ENCODE data around the gene NDUFS6. TPM values are rescaled to one million over a fixed set of nuclear protein-coding genes. Genes with fewer than 3 reads are reported as not detected.

The NDUFS6 gene
- total and polyA plus RNA-seq, 2 of the 8 experiments (the other 6 are each of a cell fraction or from before 2014, with no cell fraction given) = 72.7 to 191 TPM

GRCh38 chr5:1855596-1855995 is 54.4 kb downstream of the NDUFS6 start:
- no peak overlapping the region for H4K91ac ChIP-seq (replicated peaks; ENCODE audit: insufficient read length, low read length)
- no peak overlapping the region for H2AK5ac ChIP-seq (ENCODE audit: low read depth, low read length)
- H4K8ac ChIP-seq (ENCODE audit: extremely low read depth, insufficient read depth, low read length) = peak overlapping the region; percentile 48; the same call in 1 of the 2 replicates
- H3K23me2 ChIP-seq (ENCODE audit: low read depth, low read length) = peaks cover 6% of the 10 kb centered on the region; the same call in 1 of the 2 replicates
- no peaks in the 10 kb centered on the region for H3K36me3 ChIP-seq (ENCODE audit: control insufficient read depth in 2 of 4, insufficient read depth in 4 of 4, low read length in 3 of 4)
- CTCF ChIA-PET (ENCODE audit: partially characterized antibody) = interaction anchor here (0.6 to 2.6 kb wide), 4 partner anchors 10 to 92 kb away, joined by 3 to 10 read pairs (median 4); no protein-coding TSS in a partner anchor
- DNase-seq (ENCODE audit: low read depth in 1 of 2, low spot score in 2 of 2) (no peak), FAIRE-seq (no peak)
- no peak overlapping the region for H3K4ac ChIP-seq (replicated peaks; ENCODE audit: insufficient read length, low read depth, low read length)
- no peaks in the 10 kb centered on the region for H3K9me3 ChIP-seq (ENCODE audit: insufficient read depth in 2 of 2, low read depth in 1 of 2, low read length in 1 of 2)
- H3K4me2 ChIP-seq (ENCODE audit: insufficient read depth in 1 of 2, low read depth in 2 of 2, low read length in 2 of 2) = no peak overlapping the region
- no peak overlapping the region for H3K4me3 ChIP-seq (ENCODE audit: extremely low read depth in 1 of 4, insufficient read depth in 2 of 4, low read depth in 3 of 4, low read length in 4 of 4)
- H2BK15ac ChIP-seq (ENCODE audit: low read length) = no peak overlapping the region
- H3K79me2 ChIP-seq (ENCODE audit: control insufficient read depth in 1 of 2, insufficient read depth in 2 of 2, low read length in 2 of 2) = no peaks in the 10 kb centered on the region
- no peak for TF ChIP-seq YY1 (IDR thresholded peaks at IDR 0.05; ENCODE audit: low read depth, low read length)
- no peak for TF ChIP-seq CTBP2 (IDR thresholded peaks at IDR 0.05; ENCODE audit: borderline replicate concordance, insufficient read depth, insufficient read length, low read length)
- no peak for TF ChIP-seq NANOG (IDR thresholded peaks at IDR 0.05; ENCODE audit: insufficient read depth, low read depth, low read length, poor library complexity, severe bottlenecking)
- no peak for TF ChIP-seq MAX (IDR thresholded peaks at IDR 0.05)
- no peak for TF ChIP-seq CEBPB (IDR thresholded peaks at IDR 0.05; ENCODE audit: low read depth, low read length)
- no peak for TF ChIP-seq MAFK (IDR thresholded peaks at IDR 0.05; ENCODE audit: low read depth, low read length)
- no peak for TF ChIP-seq HDAC2 (IDR thresholded peaks at IDR 0.05; ENCODE audit: borderline replicate concordance in 1 of 2, low read depth in 2 of 2, low read length in 2 of 2)
- no peak for TF ChIP-seq SAP30 (IDR thresholded peaks at IDR 0.05; ENCODE audit: insufficient read depth, insufficient replicate concordance, low read length)
- TF ChIP-seq TAF1 (IDR thresholded peaks at IDR 0.05; ENCODE audit: low read depth, low read length) = no peak
- H2BK5ac ChIP-seq (ENCODE audit: low read depth, low read length) = no peak overlapping the region
- H3K23ac ChIP-seq (ENCODE audit: insufficient read length) = no peak overlapping the region
- no peak overlapping the region for H3K56ac ChIP-seq (replicated peaks; ENCODE audit: insufficient read length, low read depth, low read length)
- 92% methylated on average over 17 of the region's 17 CpGs; no CpG with 5 or more reads in 1 of the 2 experiments for WGBS, 2 experiments (ENCODE audit: extremely low coverage in 1 of 2, insufficient coverage in 1 of 2, insufficient read length in 1 of 2, insufficient replicate concordance in 2 of 2, low coverage in 1 of 2, low lambda C conversion rate in 2 of 2, missing lambda C conversion rate in 1 of 2)
- H3K9ac ChIP-seq (replicated peaks in 1 of 4; ENCODE audit: extremely low read depth in 1 of 4, low read depth in 3 of 4, low read length in 3 of 4) = no peak overlapping the region
- H2AFZ ChIP-seq (ENCODE audit: low read length) = no peak overlapping the region
- H3K27me3 ChIP-seq (replicated peaks in 1 of 4; ENCODE audit: control insufficient read depth in 3 of 4, extremely low read depth in 1 of 4, insufficient read depth in 3 of 4, low read length in 3 of 4) = peaks cover 8 to 65% (median 45%) of the 10 kb centered on the region in 4 experiments
- no peak overlapping the region for H3K14ac ChIP-seq (ENCODE audit: insufficient read length)
- no peaks in the 10 kb centered on the region for H3K79me1 ChIP-seq (ENCODE audit: low read depth, low read length)
- no peak overlapping the region for H2BK120ac ChIP-seq (replicated peaks; ENCODE audit: low read depth, low read length)
- H3K18ac ChIP-seq (ENCODE audit: extremely low read depth, low read length) = no peak overlapping the region
- H3K27ac ChIP-seq (ENCODE audit: low read depth, low read length) = no peak overlapping the region
- no peaks in the 10 kb centered on the region for H4K20me1 ChIP-seq (replicated peaks in 1 of 2; ENCODE audit: control insufficient read depth in 1 of 2, insufficient read depth in 2 of 2, low read length in 2 of 2)
- POLR2A ChIA-PET (ENCODE audit: partially characterized antibody) = interaction anchor here (1.5 kb wide), 1 partner anchor 25 kb away, joined by 4 read pairs; no protein-coding TSS in a partner anchor
- H2BK20ac ChIP-seq (ENCODE audit: low read length) = no peak overlapping the region
- H3K4me1 ChIP-seq (replicated peaks in 1 of 4; ENCODE audit: control insufficient read depth in 3 of 4, insufficient read depth in 4 of 4, low read length in 3 of 4) = peaks cover 0 to 11% (median 7%) of the 10 kb centered on the region in 4 experiments; a peak in 5 of 7 replicates
- H2BK12ac ChIP-seq (ENCODE audit: low read depth, low read length) = peak overlapping the region; percentile 64; the same call in 1 of the 2 replicates
- no peak overlapping the region for H4K5ac ChIP-seq (ENCODE audit: insufficient read length, low read depth, low read length)
